Measurements from ENCODE around the gene KIT.

The KIT gene

GRCh38 chr4:54660591-54660990, 2.8 kb downstream of the KIT start:
- Histone ChIP-seq H3K36me3 (ENCODE audit: control insufficient read depth, insufficient read depth, low read length) (no peaks in the 10 kb centered on the region), H3K27me3 (ENCODE audit: control insufficient read depth, insufficient read depth, low read length) (peaks cover 58% of the 10 kb centered on the region), H3K27ac (ENCODE audit: low read depth, low read length) (no peak overlapping the region), H3K4me1 (ENCODE audit: control insufficient read depth, insufficient read depth, low read length) (peaks cover 24% of the 10 kb centered on the region), H3K9ac (ENCODE audit: low read length) (no peak overlapping the region), H3K9me3 (ENCODE audit: control insufficient read depth, insufficient read depth, low read depth, low read length) (no peaks in the 10 kb centered on the region), H3K4me3 (ENCODE audit: low read depth, low read length) (no peak overlapping the region; the same call in 1 of the 2 replicates)

GRCh38 chr4:54661169-54661568, 3.4 kb downstream of the KIT start:
- peaks cover 24% of the 10 kb centered on the region for H3K4me1 ChIP-seq (ENCODE audit: control insufficient read depth, insufficient read depth, low read length)
- H3K9me3 ChIP-seq (ENCODE audit: control insufficient read depth, insufficient read depth, low read depth, low read length) = no peaks in the 10 kb centered on the region
- H3K27ac ChIP-seq (ENCODE audit: low read depth, low read length) = no peak overlapping the region
- no peak overlapping the region for H3K9ac ChIP-seq (ENCODE audit: low read length)
- peaks cover 52% of the 10 kb centered on the region for H3K27me3 ChIP-seq (ENCODE audit: control insufficient read depth, insufficient read depth, low read length)
- no peaks in the 10 kb centered on the region for H3K36me3 ChIP-seq (ENCODE audit: control insufficient read depth, insufficient read depth, low read length)
- H3K4me3 ChIP-seq (ENCODE audit: low read depth, low read length) = no peak overlapping the region

GRCh38 chr4:54661686-54662085, 3.9 kb downstream of the KIT start:
- Histone ChIP-seq H3K27me3 (ENCODE audit: control insufficient read depth, insufficient read depth, low read length) (peaks cover 47% of the 10 kb centered on the region), H3K36me3 (ENCODE audit: control insufficient read depth, insufficient read depth, low read length) (no peaks in the 10 kb centered on the region), H3K4me3 (ENCODE audit: low read depth, low read length) (no peak overlapping the region), H3K4me1 (ENCODE audit: control insufficient read depth, insufficient read depth, low read length) (peaks cover 23% of the 10 kb centered on the region), H3K9me3 (ENCODE audit: control insufficient read depth, insufficient read depth, low read depth, low read length) (no peaks in the 10 kb centered on the region), H3K27ac (ENCODE audit: low read depth, low read length) (no peak overlapping the region), H3K9ac (ENCODE audit: low read length) (no peak overlapping the region)

GRCh38 chr4:54662123-54662522, 4.4 kb downstream of the KIT start:
- Histone ChIP-seq H3K27me3 (ENCODE audit: control insufficient read depth, insufficient read depth, low read length) (peaks cover 43% of the 10 kb centered on the region), H3K9me3 (ENCODE audit: control insufficient read depth, insufficient read depth, low read depth, low read length) (no peaks in the 10 kb centered on the region), H3K4me3 (ENCODE audit: low read depth, low read length) (no peak overlapping the region), H3K27ac (ENCODE audit: low read depth, low read length) (no peak overlapping the region), H3K36me3 (ENCODE audit: control insufficient read depth, insufficient read depth, low read length) (no peaks in the 10 kb centered on the region), H3K9ac (ENCODE audit: low read length) (no peak overlapping the region), H3K4me1 (ENCODE audit: control insufficient read depth, insufficient read depth, low read length) (peaks cover 20% of the 10 kb centered on the region)

- H3K4me1 ChIP-seq (ENCODE audit: control insufficient read depth, insufficient read depth, low read length) = peaks cover 28% of the 10 kb centered on the region
- no peak overlapping the region for H3K27ac ChIP-seq (ENCODE audit: low read depth, low read length)
- no peaks in the 10 kb centered on the region for H3K9me3 ChIP-seq (ENCODE audit: control insufficient read depth, insufficient read depth, low read depth, low read length)
- H3K27me3 ChIP-seq (ENCODE audit: control insufficient read depth, insufficient read depth, low read length) = peaks cover 33% of the 10 kb centered on the region
- no peak overlapping the region for H3K4me3 ChIP-seq (ENCODE audit: low read depth, low read length)
- H3K36me3 ChIP-seq (ENCODE audit: control insufficient read depth, insufficient read depth, low read length) = no peaks in the 10 kb centered on the region
- no peak overlapping the region for H3K9ac ChIP-seq (ENCODE audit: low read length)
Observed at GRCh38 chr4:54662901-54663585, 5.3 kb downstream of the KIT start.

GRCh38 chr4:54664400-54664799, 6.6 kb downstream of the KIT start:
- H3K4me1 ChIP-seq (ENCODE audit: control insufficient read depth, insufficient read depth, low read length) = peaks cover 33% of the 10 kb centered on the region

GRCh38 chr4:54668014-54668611, 10.4 kb downstream of the KIT start:
- Histone ChIP-seq H3K27me3 (ENCODE audit: control insufficient read depth, insufficient read depth, low read length) (no peaks in the 10 kb centered on the region), H3K4me1 (ENCODE audit: control insufficient read depth, insufficient read depth, low read length) (peaks cover 24% of the 10 kb centered on the region), H3K4me3 (ENCODE audit: low read depth, low read length) (no peak overlapping the region), H3K27ac (ENCODE audit: low read depth, low read length) (no peak overlapping the region), H3K9me3 (ENCODE audit: control insufficient read depth, insufficient read depth, low read depth, low read length) (0 out of 2 replicates have a peak, but pooled peaks cover 3% of the 10 kb centered on the region), H3K36me3 (ENCODE audit: control insufficient read depth, insufficient read depth, low read length) (no peaks in the 10 kb centered on the region), H3K9ac (ENCODE audit: low read length) (no peak overlapping the region)

More at GRCh38 chr4:54664400-54664799, 6.6 kb downstream of the KIT start:
- H3K9me3 ChIP-seq (ENCODE audit: control insufficient read depth, insufficient read depth, low read depth, low read length) = no peaks in the 10 kb centered on the region
- no peak overlapping the region for H3K27ac ChIP-seq (ENCODE audit: low read depth, low read length)
- no peak overlapping the region for H3K4me3 ChIP-seq (ENCODE audit: low read depth, low read length)
- peaks cover 20% of the 10 kb centered on the region for H3K27me3 ChIP-seq (ENCODE audit: control insufficient read depth, insufficient read depth, low read length)
- H3K36me3 ChIP-seq (ENCODE audit: control insufficient read depth, insufficient read depth, low read length) = no peaks in the 10 kb centered on the region
- no peak overlapping the region for H3K9ac ChIP-seq (ENCODE audit: low read length)

- Histone ChIP-seq H3K9me3 (ENCODE audit: control insufficient read depth, insufficient read depth, low read depth, low read length) (0 out of 2 replicates have a peak, but pooled peaks cover 3% of the 10 kb centered on the region), H3K36me3 (ENCODE audit: control insufficient read depth, insufficient read depth, low read length) (no peaks in the 10 kb centered on the region), H3K27me3 (ENCODE audit: control insufficient read depth, insufficient read depth, low read length) (no peaks in the 10 kb centered on the region), H3K4me3 (ENCODE audit: low read depth, low read length) (no peak overlapping the region), H3K9ac (ENCODE audit: low read length) (no peak overlapping the region), H3K27ac (ENCODE audit: low read depth, low read length) (no peak overlapping the region), H3K4me1 (ENCODE audit: control insufficient read depth, insufficient read depth, low read length) (peaks cover 14% of the 10 kb centered on the region)
Observed at GRCh38 chr4:54669831-54670230, 12.1 kb downstream of the KIT start.

- no peak overlapping the region for H3K4me3 ChIP-seq (ENCODE audit: low read depth, low read length)
- peaks cover 34% of the 10 kb centered on the region for H3K4me1 ChIP-seq (ENCODE audit: control insufficient read depth, insufficient read depth, low read length)
- no peak overlapping the region for H3K9ac ChIP-seq (ENCODE audit: low read length)
- no peaks in the 10 kb centered on the region for H3K36me3 ChIP-seq (ENCODE audit: control insufficient read depth, insufficient read depth, low read length)
- no peaks in the 10 kb centered on the region for H3K27me3 ChIP-seq (ENCODE audit: control insufficient read depth, insufficient read depth, low read length)
- H3K27ac ChIP-seq (ENCODE audit: low read depth, low read length) = no peak overlapping the region
- H3K9me3 ChIP-seq (ENCODE audit: control insufficient read depth, insufficient read depth, low read depth, low read length) = 0 out of 2 replicates have a peak, but pooled peaks cover 3% of the 10 kb centered on the region
Observed at GRCh38 chr4:54675721-54676461, 18.1 kb downstream of the KIT start.

GRCh38 chr4:54676658-54677057, 18.9 kb downstream of the KIT start:
- Histone ChIP-seq H3K4me1 (ENCODE audit: control insufficient read depth, insufficient read depth, low read length) (peaks cover 34% of the 10 kb centered on the region), H3K9ac (ENCODE audit: low read length) (no peak overlapping the region), H3K36me3 (ENCODE audit: control insufficient read depth, insufficient read depth, low read length) (no peaks in the 10 kb centered on the region), H3K27me3 (ENCODE audit: control insufficient read depth, insufficient read depth, low read length) (no peaks in the 10 kb centered on the region), H3K27ac (ENCODE audit: low read depth, low read length) (no peak overlapping the region), H3K9me3 (ENCODE audit: control insufficient read depth, insufficient read depth, low read depth, low read length) (0 out of 2 replicates have a peak, but pooled peaks cover 3% of the 10 kb centered on the region), H3K4me3 (ENCODE audit: low read depth, low read length) (no peak overlapping the region)

- Histone ChIP-seq H3K36me3 (ENCODE audit: control insufficient read depth, insufficient read depth, low read length) (no peaks in the 10 kb centered on the region), H3K4me1 (ENCODE audit: control insufficient read depth, insufficient read depth, low read length) (peaks cover 34% of the 10 kb centered on the region), H3K4me3 (ENCODE audit: low read depth, low read length) (no peak overlapping the region), H3K27me3 (ENCODE audit: control insufficient read depth, insufficient read depth, low read length) (no peaks in the 10 kb centered on the region), H3K9me3 (ENCODE audit: control insufficient read depth, insufficient read depth, low read depth, low read length) (0 out of 2 replicates have a peak, but pooled peaks cover 3% of the 10 kb centered on the region), H3K9ac (ENCODE audit: low read length) (no peak overlapping the region), H3K27ac (ENCODE audit: low read depth, low read length) (no peak overlapping the region)
Observed at GRCh38 chr4:54677416-54677815, 19.7 kb downstream of the KIT start.

All from HUES6 (cell line).